Measurements from ENCODE around the gene GRP. TPM values are rescaled to one million over a fixed set of nuclear protein-coding genes. Genes with fewer than 3 reads are reported as not detected.

GRP gene
- total RNA-seq, 1 donor from 2014 or later = not detected

DNA sequence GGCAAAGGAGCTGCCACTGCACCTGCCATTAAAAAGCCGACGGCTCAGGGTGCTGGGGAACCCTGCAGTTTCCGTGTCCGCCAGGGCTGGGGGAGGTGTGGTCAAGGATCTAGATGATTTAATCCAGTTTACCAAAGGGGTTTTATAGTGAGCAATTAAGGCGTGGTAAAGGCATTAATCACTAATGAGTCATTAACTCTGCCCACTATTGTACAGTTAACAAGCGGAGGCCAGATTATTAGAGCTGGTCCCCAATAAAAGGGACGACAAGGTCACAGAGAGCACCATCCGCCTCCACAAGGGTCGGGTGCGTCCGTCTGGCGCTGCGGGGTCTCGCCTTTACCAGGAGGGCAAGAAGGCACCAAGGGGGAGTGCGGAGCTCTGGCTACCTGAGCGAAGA, 43.7 kb downstream of the GRP start:
- Mint-ChIP-seq H3K9me3 (ENCODE audit: unreplicated experiment) (no peaks in the 10 kb centered on the region), H3K36me3 (ENCODE audit: low read depth, unreplicated experiment) (peaks cover 4% of the 10 kb centered on the region), H3K4me3 (ENCODE audit: unreplicated experiment) (no peak overlapping the region), H3K27me3 (ENCODE audit: unreplicated experiment) (peaks cover 38% of the 10 kb centered on the region), H3K27ac (ENCODE audit: unreplicated experiment) (no peak overlapping the region), H3K4me1 (ENCODE audit: unreplicated experiment) (peaks cover 9% of the 10 kb centered on the region)
- no peak for DNase-seq (ENCODE audit: low spot score)
- TF ChIP-seq, protein P1, sequence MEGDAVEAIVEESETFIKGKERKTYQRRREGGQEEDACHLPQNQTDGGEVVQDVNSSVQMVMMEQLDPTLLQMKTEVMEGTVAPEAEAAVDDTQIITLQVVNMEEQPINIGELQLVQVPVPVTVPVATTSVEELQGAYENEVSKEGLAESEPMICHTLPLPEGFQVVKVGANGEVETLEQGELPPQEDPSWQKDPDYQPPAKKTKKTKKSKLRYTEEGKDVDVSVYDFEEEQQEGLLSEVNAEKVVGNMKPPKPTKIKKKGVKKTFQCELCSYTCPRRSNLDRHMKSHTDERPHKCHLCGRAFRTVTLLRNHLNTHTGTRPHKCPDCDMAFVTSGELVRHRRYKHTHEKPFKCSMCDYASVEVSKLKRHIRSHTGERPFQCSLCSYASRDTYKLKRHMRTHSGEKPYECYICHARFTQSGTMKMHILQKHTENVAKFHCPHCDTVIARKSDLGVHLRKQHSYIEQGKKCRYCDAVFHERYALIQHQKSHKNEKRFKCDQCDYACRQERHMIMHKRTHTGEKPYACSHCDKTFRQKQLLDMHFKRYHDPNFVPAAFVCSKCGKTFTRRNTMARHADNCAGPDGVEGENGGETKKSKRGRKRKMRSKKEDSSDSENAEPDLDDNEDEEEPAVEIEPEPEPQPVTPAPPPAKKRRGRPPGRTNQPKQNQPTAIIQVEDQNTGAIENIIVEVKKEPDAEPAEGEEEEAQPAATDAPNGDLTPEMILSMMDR (IDR thresholded peaks at IDR 0.05; ENCODE audit: unreplicated experiment) = no peak

DNA sequence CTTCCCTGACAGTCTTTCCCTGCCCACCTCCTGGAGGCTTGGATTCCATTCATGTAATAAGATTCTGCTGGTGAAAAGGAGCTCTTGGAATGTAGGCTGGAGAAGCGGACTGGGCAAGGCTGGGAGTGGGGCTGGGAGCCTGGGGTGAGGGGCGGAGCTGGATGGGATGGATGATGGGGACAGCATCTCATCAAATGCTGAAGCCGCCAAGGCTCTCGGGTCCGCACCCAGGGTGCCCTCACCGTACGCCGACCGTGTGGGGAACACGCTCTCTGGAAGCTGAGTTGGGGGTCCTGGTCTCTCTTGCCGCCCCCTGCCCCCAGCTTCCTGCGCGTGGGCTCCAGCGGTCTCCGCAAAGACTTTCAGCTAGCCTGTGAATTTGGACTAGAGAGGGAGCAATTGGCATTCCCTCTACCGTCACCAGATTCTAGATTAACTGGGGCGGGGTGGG, 44.2 kb downstream of the GRP start:
- peaks cover 4% of the 10 kb centered on the region for H3K36me3 Mint-ChIP-seq (ENCODE audit: low read depth, unreplicated experiment)
- H3K27me3 Mint-ChIP-seq (ENCODE audit: unreplicated experiment) = peaks cover 38% of the 10 kb centered on the region
- no peak overlapping the region for H3K4me3 Mint-ChIP-seq (ENCODE audit: unreplicated experiment)
- DNase-seq (ENCODE audit: low spot score) = no peak
- no peaks in the 10 kb centered on the region for H3K9me3 Mint-ChIP-seq (ENCODE audit: unreplicated experiment)
- TF ChIP-seq, protein P1 (IDR thresholded peaks at IDR 0.05; ENCODE audit: unreplicated experiment) = no peak
- no peak overlapping the region for H3K27ac Mint-ChIP-seq (ENCODE audit: unreplicated experiment)
- peaks cover 9% of the 10 kb centered on the region for H3K4me1 Mint-ChIP-seq (ENCODE audit: unreplicated experiment)

DNA sequence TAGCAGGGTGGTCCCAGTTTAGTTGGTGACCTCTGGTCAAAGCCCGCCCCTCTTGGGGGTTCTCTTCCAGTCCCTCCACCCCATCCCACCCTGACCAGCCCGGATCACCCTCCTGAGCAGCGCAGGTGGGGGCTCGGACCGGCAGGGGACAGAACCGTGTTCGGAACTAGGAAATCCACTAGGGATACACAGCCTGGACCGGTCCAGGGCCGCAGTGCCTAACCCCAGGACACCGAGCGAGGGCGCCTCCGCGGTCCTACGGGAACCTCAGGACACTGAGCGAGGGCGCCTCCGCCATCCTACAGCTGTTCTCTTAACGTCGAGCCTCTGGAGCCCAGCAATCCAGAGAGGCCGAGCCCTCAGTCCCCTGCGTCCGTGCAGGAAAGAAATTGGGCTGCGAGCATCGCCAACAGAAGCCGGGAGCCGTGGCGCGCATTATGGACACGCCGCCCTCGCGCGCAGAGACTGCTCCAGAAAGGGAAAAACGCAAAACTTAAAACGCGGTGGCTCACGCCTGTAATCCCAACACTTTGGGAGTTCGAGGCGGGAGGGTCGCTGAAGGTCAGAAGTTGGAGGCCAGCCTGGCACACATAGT, 44.8 kb downstream of the GRP start:
- TF ChIP-seq, protein P1 (IDR thresholded peaks at IDR 0.05; ENCODE audit: unreplicated experiment) = no peak
- Mint-ChIP-seq H3K36me3 (ENCODE audit: low read depth, unreplicated experiment) (peaks cover 7% of the 10 kb centered on the region), H3K27me3 (ENCODE audit: unreplicated experiment) (peaks cover 42% of the 10 kb centered on the region), H3K9me3 (ENCODE audit: unreplicated experiment) (no peaks in the 10 kb centered on the region), H3K27ac (ENCODE audit: unreplicated experiment) (no peak overlapping the region), H3K4me1 (ENCODE audit: unreplicated experiment) (peaks cover 11% of the 10 kb centered on the region), H3K4me3 (ENCODE audit: unreplicated experiment) (peak overlapping the region; percentile 37)
- DNase-seq (ENCODE audit: low spot score) = peak; percentile 24

DNA sequence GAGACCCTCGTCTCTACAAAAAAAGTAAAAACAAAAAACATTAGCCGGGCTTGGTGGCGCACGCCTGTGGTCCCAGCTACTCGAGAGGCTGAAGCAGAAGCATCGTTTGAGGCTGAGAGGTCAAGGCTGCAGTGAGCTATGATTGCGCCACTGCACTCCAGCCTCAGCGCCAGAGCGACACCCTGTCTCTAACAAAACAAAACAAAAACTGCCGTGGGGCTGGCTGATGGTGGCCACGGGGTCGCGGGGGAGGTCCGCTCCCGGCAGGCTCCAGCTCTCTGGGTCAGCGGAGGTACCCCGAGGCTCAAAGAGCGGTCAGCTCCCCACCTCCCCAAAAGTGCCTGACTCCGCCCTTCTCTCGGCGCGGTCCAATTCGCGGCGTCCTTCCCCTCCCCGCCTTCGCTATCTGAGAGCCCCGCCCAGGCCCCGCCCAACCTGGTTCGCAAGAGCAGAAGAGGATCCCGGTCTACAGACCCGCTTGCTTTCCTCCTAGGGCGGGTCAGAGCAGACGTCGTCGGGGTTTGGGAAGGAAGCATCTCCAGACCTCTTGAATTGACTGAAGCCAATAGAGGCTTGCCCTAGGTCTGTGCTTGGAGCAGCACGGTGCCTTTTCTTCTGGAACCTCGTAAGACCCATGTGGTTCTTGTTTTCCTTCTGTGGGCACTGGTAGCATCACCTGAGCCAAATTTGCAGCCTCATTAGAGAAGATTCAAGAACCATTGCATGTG, 45.5 kb downstream of the GRP start:
- peak; percentile 26 for DNase-seq (ENCODE audit: low spot score)
- Mint-ChIP-seq H3K36me3 (ENCODE audit: low read depth, unreplicated experiment) (peaks cover 9% of the 10 kb centered on the region), H3K4me3 (ENCODE audit: unreplicated experiment) (peak overlapping the region; percentile 37)

More for the DNA sequence above, 45.5 kb downstream of the GRP start:
- Mint-ChIP-seq H3K27me3 (ENCODE audit: unreplicated experiment) (peaks cover 47% of the 10 kb centered on the region), H3K4me1 (ENCODE audit: unreplicated experiment) (peaks cover 13% of the 10 kb centered on the region), H3K9me3 (ENCODE audit: unreplicated experiment) (no peaks in the 10 kb centered on the region), H3K27ac (ENCODE audit: unreplicated experiment) (no peak overlapping the region)
- TF ChIP-seq, protein P1 (IDR thresholded peaks at IDR 0.05; ENCODE audit: unreplicated experiment) = no peak

Data from endothelial cell (in vitro differentiated cells).